Pancreas (tissue), 10 donors: Measurements from ENCODE around the gene ZBTB12. TPM values are rescaled to one million over a fixed set of nuclear protein-coding genes. Genes with fewer than 3 reads are reported as not detected.

Experiments
- ATAC-seq, 4 donors: fragments of 200-7000 bp; cut with Tn5 transposase; one replicate each; pipeline versions ENCODE4 v1.8.0 to v1.9.1; 2020; ENCODE audit warnings: mild to moderate bottlenecking in 4 of 4, moderate library complexity in 4 of 4
- DNase-seq, 6 donors: peaks; one replicate each; pipeline ENCODE4 v3.0.0-alpha.2; 2020
- FAIRE-seq: peaks from 2 replicates; lab custom pipeline; 2012; peaks lifted over from hg19 to GRCh38; lab: Jason Lieb, UNC
- H3K27ac ChIP-seq, 4 donors: fragments of 200-600 bp; sonication (generic); 1 replicate in 3 of 4; 2 replicates in 1 of 4; pipeline versions ENCODE4 v1.5.0 to v1.8.0; 2020
- H3K27me3 ChIP-seq, 4 donors: fragments of 200-600 bp; one replicate each; pipeline ENCODE4 v1.8.0; 2021
- H3K36me3 ChIP-seq, 3 donors: fragments of 200-600 bp; sonication (generic) in 1 of 3; one replicate each; pipeline versions ENCODE4 v1.5.0 to v1.8.0; 2020 to 2021
- H3K4me1 ChIP-seq, 3 donors: fragments of 200-600 bp; one replicate each; pipeline ENCODE4 v1.8.0; 2021
- H3K4me3 ChIP-seq, 4 donors: fragments of 200-600 bp; sonication (generic) in 2 of 4; one replicate each; pipeline versions ENCODE4 v1.5.0 to v1.8.0; 2020 to 2021
- H3K9me3 ChIP-seq, 4 donors: fragments of 200-600 bp; one replicate each; pipeline ENCODE4 v1.8.0; 2021
- WGBS, 2 donors: extraction: QIAGEN DNeasy Blood & Tissue Kit; methylation state at CpG; one replicate each; pipeline ENCODE4 v1.1.7; 2013; 5-methylcytosine and 5-hydroxymethylcytosine counted together
- intact Hi-C, 3 donors: fragments of 100-400 bp; cut with DNase I; formaldehyde crosslinking; loops; one replicate each; pipeline versions ENCODE4 v1.11.1 to v1.14.2; 2022
- polyA plus RNA-seq, 2 donors: library from polyadenylated mRNA; stranded (reverse); fragments of 200-250 nt; gene quantifications; one replicate each; pipeline ENCODE4 v1.2.3, GENCODE V29; 2013
- total RNA-seq, 6 donors: library from RNA; stranded (reverse); fragmentation: NEBNext Ultra II Directional in 4 of 6; extraction: Animal tissue kit (Norgen Biotek cat#: 25700) in 4 of 6; gene quantifications; one replicate each; pipeline versions ENCODE4 v1.2.1 to v1.2.4, GENCODE V29; 2021 to 2023
- TF ChIP-seq, protein P1 (sequence below), 4 donors: fragments of 200-600 bp; sonication (generic) in 3 of 4; IDR thresholded peaks; one replicate each; pipeline versions ENCODE4 v1.5.0 to v1.8.0; 2021; ENCODE audit warnings: antibody characterized with exemption in 4 of 4
- donor health status: healthy with polysubstance abuse.
- donor health status: DM: no; HTN: no; CAD: no; lungs with moderate emphysema.
- donor health status: DM: no; HTN: no; CAD: no.
- donor health status: control.
- donor health status: control.
- donor health status: Bipolar disorder and iron deficiency.
- donor health status: DM: yes; HTN: yes; CAD: no.
- donor health status: DM: no; HTN: no; CAD: no.
- donor health status: DM: no; HTN: no; CAD: no.
- donor health status: DM: yes; HTN: yes; CAD: no.

The ZBTB12 gene
- total and polyA plus RNA-seq, 8 donors = 0.60 to 4.5 (median 2.1) TPM

DNA sequence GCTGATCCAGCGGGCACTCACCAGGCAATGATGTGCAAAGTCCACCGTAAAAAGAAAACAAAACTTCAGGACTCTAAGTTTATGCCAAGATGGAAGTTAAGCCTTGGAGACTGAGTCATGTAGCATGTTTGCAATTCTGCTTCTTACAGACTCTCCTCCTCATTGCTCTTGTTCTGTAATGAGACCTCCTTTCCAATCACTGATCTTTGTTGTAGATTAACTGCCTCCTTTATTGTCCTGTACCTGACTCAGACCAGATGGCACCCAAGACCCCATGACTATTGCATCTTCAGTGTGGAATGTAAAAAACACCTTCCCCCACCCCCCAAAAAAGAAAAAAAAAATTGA is 50.4 kb downstream of the ZBTB12 start:
- Histone ChIP-seq H3K4me3 (no peak overlapping the region), H3K27me3 (no peaks in the 10 kb centered on the region), H3K27ac (no peak overlapping the region), H3K9me3 (no peaks in the 10 kb centered on the region), H3K4me1 (no peaks in the 10 kb centered on the region), H3K36me3 (no peaks in the 10 kb centered on the region)
- ATAC-seq (no peak), DNase-seq (no peak), FAIRE-seq (no peak)
- intact Hi-C loops = no loop called here
- TF ChIP-seq, protein P1, sequence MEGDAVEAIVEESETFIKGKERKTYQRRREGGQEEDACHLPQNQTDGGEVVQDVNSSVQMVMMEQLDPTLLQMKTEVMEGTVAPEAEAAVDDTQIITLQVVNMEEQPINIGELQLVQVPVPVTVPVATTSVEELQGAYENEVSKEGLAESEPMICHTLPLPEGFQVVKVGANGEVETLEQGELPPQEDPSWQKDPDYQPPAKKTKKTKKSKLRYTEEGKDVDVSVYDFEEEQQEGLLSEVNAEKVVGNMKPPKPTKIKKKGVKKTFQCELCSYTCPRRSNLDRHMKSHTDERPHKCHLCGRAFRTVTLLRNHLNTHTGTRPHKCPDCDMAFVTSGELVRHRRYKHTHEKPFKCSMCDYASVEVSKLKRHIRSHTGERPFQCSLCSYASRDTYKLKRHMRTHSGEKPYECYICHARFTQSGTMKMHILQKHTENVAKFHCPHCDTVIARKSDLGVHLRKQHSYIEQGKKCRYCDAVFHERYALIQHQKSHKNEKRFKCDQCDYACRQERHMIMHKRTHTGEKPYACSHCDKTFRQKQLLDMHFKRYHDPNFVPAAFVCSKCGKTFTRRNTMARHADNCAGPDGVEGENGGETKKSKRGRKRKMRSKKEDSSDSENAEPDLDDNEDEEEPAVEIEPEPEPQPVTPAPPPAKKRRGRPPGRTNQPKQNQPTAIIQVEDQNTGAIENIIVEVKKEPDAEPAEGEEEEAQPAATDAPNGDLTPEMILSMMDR (IDR thresholded peaks at IDR 0.05) = no peak
- 39 to 46% methylated on average over 2 of the region's 2 CpGs for WGBS, 2 donors

DNA sequence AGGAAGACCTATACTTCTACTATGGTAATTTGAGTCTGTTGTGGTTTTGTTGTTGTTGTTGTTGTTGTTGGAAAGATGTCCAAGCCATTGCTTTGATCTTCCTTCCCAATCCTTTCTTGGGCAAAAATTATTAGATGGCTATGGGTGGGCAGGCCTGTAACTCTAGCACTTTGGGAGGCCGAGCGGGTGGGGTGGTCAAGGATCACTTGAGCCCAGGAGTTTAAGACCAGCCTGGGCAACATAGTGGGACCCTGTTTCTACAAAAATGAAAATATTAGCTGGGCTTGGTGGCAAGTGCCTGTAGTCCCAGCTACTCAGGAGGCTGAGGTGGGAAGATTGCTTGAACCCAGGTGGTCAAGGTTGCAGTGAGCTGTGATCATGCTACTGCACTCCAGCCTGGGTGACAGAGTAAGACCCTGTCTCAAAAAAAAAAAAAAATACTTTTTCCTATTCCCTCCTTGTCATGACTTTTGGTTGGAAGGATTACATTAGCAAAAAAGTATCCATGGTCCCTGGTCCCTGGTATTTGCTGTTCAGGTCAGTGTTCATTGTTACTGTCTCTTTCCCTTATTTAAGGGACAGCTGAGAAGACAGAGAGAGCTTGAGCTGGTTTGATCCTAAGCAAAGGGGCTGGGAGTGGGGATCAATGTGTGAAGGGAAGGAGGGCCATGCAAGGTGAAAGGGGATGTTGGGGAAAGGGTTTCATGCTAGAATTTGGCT is 51.0 kb downstream of the ZBTB12 start:
- intact Hi-C loops = no loop called here
- 96 to 98% methylated on average over 2 of the region's 2 CpGs for WGBS, 2 donors
- ATAC-seq (no peak), FAIRE-seq (no peak), DNase-seq (no peak)
- no peaks in the 10 kb centered on the region for H3K4me1 ChIP-seq
- no peak overlapping the region for H3K4me3 ChIP-seq
- TF ChIP-seq, protein P1 (IDR thresholded peaks at IDR 0.05) = no peak
- no peak overlapping the region for H3K27ac ChIP-seq
- no peaks in the 10 kb centered on the region for H3K27me3 ChIP-seq
- no peaks in the 10 kb centered on the region for H3K9me3 ChIP-seq
- H3K36me3 ChIP-seq = no peaks in the 10 kb centered on the region

Other genes with a start within 250 kb of the ZBTB12 start
Only the 30 nearest of the 37 such genes appear.
- gene LY6G5C, start 221.0 kb downstream of the ZBTB12 start, total RNA-seq = 1 to 10 TPM; 1.6 to 2.9 (median 2.3) TPM
- 1 to 10 TPM; 2.4 to 2.5 TPM for gene LY6G5C, start 221.0 kb downstream of the ZBTB12 start, polyA plus RNA-seq
- gene ABHD16A, start 198.8 kb downstream of the ZBTB12 start, total RNA-seq = 10 to 100 TPM; 14.9 to 34.2 (median 19.7) TPM
- 10 to 100 TPM; 31.9 to 61.5 TPM for gene ABHD16A, start 198.8 kb downstream of the ZBTB12 start, polyA plus RNA-seq
- not detected for gene LY6G6F, start 195.2 kb downstream of the ZBTB12 start, total RNA-seq
- gene LY6G6F, start 195.2 kb downstream of the ZBTB12 start, polyA plus RNA-seq = not detected
- gene LY6G6D, start 186.7 kb downstream of the ZBTB12 start, total RNA-seq = not detected
- not detected for gene LY6G6D, start 186.7 kb downstream of the ZBTB12 start, polyA plus RNA-seq
- gene LY6G6C, start 180.3 kb downstream of the ZBTB12 start, total RNA-seq = not detected
- gene LY6G6C, start 180.3 kb downstream of the ZBTB12 start, polyA plus RNA-seq = not detected
- under 1 TPM in 1 of 6 donors, not detected in 5; 0.06 TPM for gene MPIG6B, start 178.7 kb downstream of the ZBTB12 start, total RNA-seq
- gene MPIG6B, start 178.7 kb downstream of the ZBTB12 start, polyA plus RNA-seq = under 1 TPM in 1 of 2 donors, not detected in 1; 0.05 TPM
- gene DDAH2, start 172.8 kb downstream of the ZBTB12 start, total RNA-seq = 10 to 100 TPM in 4 of 6 donors, 1 to 10 TPM in 2; 6.5 to 32.8 (median 13.0) TPM
- gene DDAH2, start 172.8 kb downstream of the ZBTB12 start, polyA plus RNA-seq = 10 to 100 TPM; 58.2 to 68.8 TPM
- gene CLIC1, start 165.6 kb downstream of the ZBTB12 start, total RNA-seq = 100 to 1,000 TPM in 2 of 6 donors, 10 to 100 TPM in 4; 61.0 to 150 (median 80.8) TPM
- gene CLIC1, start 165.6 kb downstream of the ZBTB12 start, polyA plus RNA-seq = 100 to 1,000 TPM in 1 of 2 donors, 10 to 100 TPM in 1; 91.8 to 154 TPM
- gene MSH5, start 162.1 kb downstream of the ZBTB12 start, total RNA-seq = 1 to 10 TPM; 2.2 to 7.6 (median 5.3) TPM
- gene MSH5, start 162.1 kb downstream of the ZBTB12 start, polyA plus RNA-seq = 10 to 100 TPM; 11.3 to 17.4 TPM
- 1 to 10 TPM in 1 of 6 donors, under 1 TPM in 4, not detected in 1; 0.51 to 1.9 (median 0.64) TPM for gene SAPCD1, start 139.4 kb downstream of the ZBTB12 start, total RNA-seq
- gene SAPCD1, start 139.4 kb downstream of the ZBTB12 start, polyA plus RNA-seq = 10 to 100 TPM in 1 of 2 donors, 1 to 10 TPM in 1; 4.8 to 11.1 TPM
- gene VWA7, start 124.8 kb downstream of the ZBTB12 start, total RNA-seq = 1 to 10 TPM; 2.9 to 5.0 (median 4.3) TPM
- gene VWA7, start 124.8 kb downstream of the ZBTB12 start, polyA plus RNA-seq = 10 to 100 TPM in 1 of 2 donors, 1 to 10 TPM in 1; 5.6 to 11.9 TPM
- 10 to 100 TPM; 22.0 to 48.1 (median 36.2) TPM for gene VARS1, start 106.3 kb downstream of the ZBTB12 start, total RNA-seq
- gene VARS1, start 106.3 kb downstream of the ZBTB12 start, polyA plus RNA-seq = 10 to 100 TPM; 35.3 to 67.3 TPM
- gene LSM2, start 95.1 kb downstream of the ZBTB12 start, total RNA-seq = 10 to 100 TPM; 11.0 to 23.1 (median 19.0) TPM
- 10 to 100 TPM; 25.1 to 27.3 TPM for gene LSM2, start 95.1 kb downstream of the ZBTB12 start, polyA plus RNA-seq
- gene HSPA1L, start 86.8 kb downstream of the ZBTB12 start, total RNA-seq = 1 to 10 TPM in 2 of 6 donors, under 1 TPM in 4; 0.51 to 1.2 (median 0.68) TPM
- gene HSPA1L, start 86.8 kb downstream of the ZBTB12 start, polyA plus RNA-seq = 1 to 10 TPM in 1 of 2 donors, under 1 TPM in 1; 0.46 to 1.0 TPM
- gene HSPA1A, start 86.5 kb downstream of the ZBTB12 start, total RNA-seq = 100 to 1,000 TPM in 1 of 6 donors, 10 to 100 TPM in 5; 18.2 to 195 (median 29.6) TPM
- 10 to 100 TPM; 51.7 to 85.0 TPM for gene HSPA1A, start 86.5 kb downstream of the ZBTB12 start, polyA plus RNA-seq
- gene HSPA1B, start 74.3 kb downstream of the ZBTB12 start, total RNA-seq = 100 to 1,000 TPM in 2 of 6 donors, 10 to 100 TPM in 4; 24.6 to 248 (median 43.2) TPM
- gene HSPA1B, start 74.3 kb downstream of the ZBTB12 start, polyA plus RNA-seq = 10 to 100 TPM; 18.4 to 60.4 TPM
- gene NEU1, start 39.3 kb downstream of the ZBTB12 start, total RNA-seq = 10 to 100 TPM; 19.0 to 34.7 (median 22.2) TPM
- gene NEU1, start 39.3 kb downstream of the ZBTB12 start, polyA plus RNA-seq = 10 to 100 TPM; 26.5 to 38.5 TPM
- 10 to 100 TPM in 5 of 6 donors, 1 to 10 TPM in 1; 4.6 to 57.3 (median 13.7) TPM for gene SLC44A4, start 23.1 kb downstream of the ZBTB12 start, total RNA-seq
- 1 to 10 TPM; 6.5 to 9.0 TPM for gene SLC44A4, start 23.1 kb downstream of the ZBTB12 start, polyA plus RNA-seq
- gene EHMT2, start 4.4 kb downstream of the ZBTB12 start, total RNA-seq = 10 to 100 TPM; 13.4 to 29.1 (median 18.3) TPM
- 10 to 100 TPM; 42.3 to 55.8 TPM for gene EHMT2, start 4.4 kb downstream of the ZBTB12 start, polyA plus RNA-seq
- gene C2, start 25.6 kb upstream of the ZBTB12 start, total RNA-seq = 10 to 100 TPM in 1 of 6 donors, 1 to 10 TPM in 5; 1.1 to 14.0 (median 4.4) TPM
- gene C2, start 25.6 kb upstream of the ZBTB12 start, polyA plus RNA-seq = 1 to 10 TPM in 1 of 2 donors, under 1 TPM in 1; 0.63 to 1.8 TPM
- gene CFB, start 44.0 kb upstream of the ZBTB12 start, total RNA-seq = 100 to 1,000 TPM in 2 of 6 donors, 10 to 100 TPM in 4; 23.4 to 330 (median 57.1) TPM
- gene CFB, start 44.0 kb upstream of the ZBTB12 start, polyA plus RNA-seq = 100 to 1,000 TPM; 101 to 117 TPM
- 10 to 100 TPM; 22.5 to 40.8 (median 28.2) TPM for gene NELFE, start 56.9 kb upstream of the ZBTB12 start, total RNA-seq
- gene NELFE, start 56.9 kb upstream of the ZBTB12 start, polyA plus RNA-seq = 10 to 100 TPM; 33.8 to 43.8 TPM
- gene SKIC2, start 57.1 kb upstream of the ZBTB12 start, total RNA-seq = 10 to 100 TPM; 21.4 to 46.3 (median 25.6) TPM
- gene SKIC2, start 57.1 kb upstream of the ZBTB12 start, polyA plus RNA-seq = 100 to 1,000 TPM; 117 to 163 TPM
- gene DXO, start 70.1 kb upstream of the ZBTB12 start, total RNA-seq = 10 to 100 TPM in 4 of 6 donors, 1 to 10 TPM in 2; 8.2 to 12.6 (median 11.0) TPM
- 10 to 100 TPM; 32.0 to 39.7 TPM for gene DXO, start 70.1 kb upstream of the ZBTB12 start, polyA plus RNA-seq
- 100 to 1,000 TPM in 3 of 6 donors, 10 to 100 TPM in 3; 14.0 to 789 (median 112) TPM for gene C4A, start 80.0 kb upstream of the ZBTB12 start, total RNA-seq
- gene C4A, start 80.0 kb upstream of the ZBTB12 start, polyA plus RNA-seq = 100 to 1,000 TPM in 1 of 2 donors, 10 to 100 TPM in 1; 40.3 to 130 TPM
- gene C4B, start 112.7 kb upstream of the ZBTB12 start, total RNA-seq = 100 to 1,000 TPM in 4 of 6 donors, 10 to 100 TPM in 2; 15.3 to 665 (median 166) TPM
- 100 to 1,000 TPM in 1 of 2 donors, 10 to 100 TPM in 1; 46.1 to 137 TPM for gene C4B, start 112.7 kb upstream of the ZBTB12 start, polyA plus RNA-seq
- 1 to 10 TPM in 1 of 6 donors, under 1 TPM in 5; 0.23 to 1.5 (median 0.71) TPM for gene CYP21A2, start 136.3 kb upstream of the ZBTB12 start, total RNA-seq
- 1 to 10 TPM; 1.3 to 2.7 TPM for gene CYP21A2, start 136.3 kb upstream of the ZBTB12 start, polyA plus RNA-seq
- 10 to 100 TPM in 2 of 6 donors, 1 to 10 TPM in 4; 5.2 to 15.2 (median 7.1) TPM for gene TNXB, start 207.3 kb upstream of the ZBTB12 start, total RNA-seq
- 10 to 100 TPM; 13.1 to 18.6 TPM for gene TNXB, start 207.3 kb upstream of the ZBTB12 start, polyA plus RNA-seq
- 10 to 100 TPM; 30.2 to 56.5 (median 36.3) TPM for gene ATF6B, start 226.2 kb upstream of the ZBTB12 start, total RNA-seq
- gene ATF6B, start 226.2 kb upstream of the ZBTB12 start, polyA plus RNA-seq = 10 to 100 TPM; 54.0 to 68.0 TPM
- gene FKBPL, start 228.2 kb upstream of the ZBTB12 start, total RNA-seq = 1 to 10 TPM; 2.0 to 4.7 (median 3.3) TPM
- 1 to 10 TPM; 5.0 to 5.9 TPM for gene FKBPL, start 228.2 kb upstream of the ZBTB12 start, polyA plus RNA-seq